Esophagus muscularis mucosa (tissue), 4 donors: ENCODE results near the gene TMC7. TPM values are rescaled to one million over a fixed set of nuclear protein-coding genes. Genes with fewer than 3 reads are reported as not detected.

Experiments
- DNase-seq: peaks from one replicate; pipeline ENCODE4 v3.0.0-alpha.2; 2017; ENCODE audit errors: extremely low spot score
- H3K27ac ChIP-seq, 4 donors: fragments of 200-600 bp; sonication (generic); replicated peaks in 1 of 4; 1 replicate in 3 of 4; 2 replicates in 1 of 4; pipeline ENCODE4 v1.5.1; 2016 to 2019; ENCODE audit warnings: mild to moderate bottlenecking in 1 of 4
- H3K27me3 ChIP-seq, 4 donors: fragments of 200-600 bp; sonication (generic); one replicate each; pipeline versions ENCODE4 v1.5.1 to v1.6.0; 2016 to 2019
- H3K36me3 ChIP-seq, 4 donors: fragments of 200-600 bp; sonication (generic); one replicate each; pipeline ENCODE4 v1.5.1; 2016 to 2019
- H3K4me1 ChIP-seq, 4 donors: fragments of 200-600 bp; sonication (generic); one replicate each; pipeline ENCODE4 v1.5.1; 2016 to 2019
- H3K4me3 ChIP-seq, 4 donors: fragments of 200-600 bp; sonication (generic); 1 replicate in 2 of 4; 2 replicates in 2 of 4; pipeline ENCODE4 v1.5.1; 2016 to 2019; ENCODE audit warnings: mild to moderate bottlenecking in 4 of 4, moderate library complexity in 1 of 4
- H3K9me3 ChIP-seq, 4 donors: fragments of 200-600 bp; sonication (generic); 1 replicate in 3 of 4; 2 replicates in 1 of 4; pipeline ENCODE4 v1.5.1; 2016 to 2019
- EP300 ChIP-seq: sonication (generic); formaldehyde crosslinking; IDR thresholded peaks from one replicate; pipeline ENCODE4 v1.6.1; 2017; ENCODE audit warnings: antibody characterized with exemption
- POLR2A ChIP-seq: fragments of 450-650 bp; IDR thresholded peaks from one replicate; pipeline ENCODE4 v1.6.1; 2017; ENCODE audit warnings: antibody characterized with exemption, moderate library complexity, mild to moderate bottlenecking, low read depth
- POLR2AphosphoS5 ChIP-seq, 2 donors: sonication (generic); formaldehyde crosslinking; IDR thresholded peaks; one replicate each; pipeline ENCODE4 v1.6.1; 2017; ENCODE audit warnings: antibody characterized with exemption in 2 of 2
- WGBS: methylation state at CpG from one replicate; pipeline ENCODE4 v1.1.5; 2018; 5-methylcytosine and 5-hydroxymethylcytosine counted together
- intact Hi-C: fragments of 100-400 bp; cut with DNase I; formaldehyde crosslinking; loops from one replicate; pipeline ENCODE4 v1.15.1; 2023
- total RNA-seq, 4 donors: library from RNA; depleted of rRNA; stranded (reverse); fragments of >200 nt; gene quantifications; one replicate each; pipeline versions ENCODE4 v1.1.0 to v1.2.1, GENCODE V29; 2016
- TF ChIP-seq, protein P1 (sequence below), 3 experiments: fragments of 200-600 bp in 2 of 3; fragments of 450-650 bp in 1 of 3; sonication (generic) in 2 of 3; IDR thresholded peaks; one replicate each; pipeline ENCODE4 v1.5.1; 2017 to 2019; ENCODE audit warnings: antibody characterized with exemption in 3 of 3, mild to moderate bottlenecking in 2 of 3, moderate library complexity in 1 of 3

The TMC7 gene
- total RNA-seq, 4 donors from 2014 or later, result 0.17 to 0.83 (median 0.56) TPM

DNA sequence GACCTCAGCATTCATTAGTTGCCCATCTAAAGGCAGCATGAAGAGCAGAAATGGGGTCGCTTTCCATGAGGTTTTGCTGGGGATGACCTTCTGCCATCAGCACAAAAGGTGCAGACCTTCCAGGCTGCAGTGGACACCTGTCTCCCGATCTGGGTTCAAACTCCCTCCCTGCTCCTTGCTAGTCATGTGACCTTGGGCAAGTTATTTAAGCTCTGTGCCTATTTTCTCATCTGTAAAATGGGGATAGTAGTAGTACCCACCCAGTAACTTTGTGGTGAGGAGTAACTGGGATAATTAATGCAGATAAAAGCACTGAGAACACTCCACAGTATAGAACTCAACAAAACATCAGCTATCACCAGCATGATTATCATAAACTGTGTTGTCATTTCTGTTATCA, 62.3 kb downstream of the TMC7 start:
- DNase-seq, result no peak
- H3K4me3 ChIP-seq, result no peak overlapping the region
- H3K4me1 ChIP-seq, result no peaks in the 10 kb centered on the region
- no peak overlapping the region for H3K27ac ChIP-seq
- H3K9me3 ChIP-seq, result no peaks in the 10 kb centered on the region
- 100% methylated on average over 2 of the region's 2 CpGs for WGBS
- H3K27me3 ChIP-seq, result no peaks in the 10 kb centered on the region
- intact Hi-C loops, result no loop called here
- TF ChIP-seq, protein P1, sequence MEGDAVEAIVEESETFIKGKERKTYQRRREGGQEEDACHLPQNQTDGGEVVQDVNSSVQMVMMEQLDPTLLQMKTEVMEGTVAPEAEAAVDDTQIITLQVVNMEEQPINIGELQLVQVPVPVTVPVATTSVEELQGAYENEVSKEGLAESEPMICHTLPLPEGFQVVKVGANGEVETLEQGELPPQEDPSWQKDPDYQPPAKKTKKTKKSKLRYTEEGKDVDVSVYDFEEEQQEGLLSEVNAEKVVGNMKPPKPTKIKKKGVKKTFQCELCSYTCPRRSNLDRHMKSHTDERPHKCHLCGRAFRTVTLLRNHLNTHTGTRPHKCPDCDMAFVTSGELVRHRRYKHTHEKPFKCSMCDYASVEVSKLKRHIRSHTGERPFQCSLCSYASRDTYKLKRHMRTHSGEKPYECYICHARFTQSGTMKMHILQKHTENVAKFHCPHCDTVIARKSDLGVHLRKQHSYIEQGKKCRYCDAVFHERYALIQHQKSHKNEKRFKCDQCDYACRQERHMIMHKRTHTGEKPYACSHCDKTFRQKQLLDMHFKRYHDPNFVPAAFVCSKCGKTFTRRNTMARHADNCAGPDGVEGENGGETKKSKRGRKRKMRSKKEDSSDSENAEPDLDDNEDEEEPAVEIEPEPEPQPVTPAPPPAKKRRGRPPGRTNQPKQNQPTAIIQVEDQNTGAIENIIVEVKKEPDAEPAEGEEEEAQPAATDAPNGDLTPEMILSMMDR (IDR thresholded peaks at IDR 0.05), result no peak
- no peak for TF ChIP-seq EP300
- no peak for TF ChIP-seq POLR2A
- TF ChIP-seq POLR2AphosphoS5 (IDR thresholded peaks at IDR 0.05), result no peak
- H3K36me3 ChIP-seq, result peaks cover 0 to 22% (median 4%) of the 10 kb centered on the region in 4 donors

DNA sequence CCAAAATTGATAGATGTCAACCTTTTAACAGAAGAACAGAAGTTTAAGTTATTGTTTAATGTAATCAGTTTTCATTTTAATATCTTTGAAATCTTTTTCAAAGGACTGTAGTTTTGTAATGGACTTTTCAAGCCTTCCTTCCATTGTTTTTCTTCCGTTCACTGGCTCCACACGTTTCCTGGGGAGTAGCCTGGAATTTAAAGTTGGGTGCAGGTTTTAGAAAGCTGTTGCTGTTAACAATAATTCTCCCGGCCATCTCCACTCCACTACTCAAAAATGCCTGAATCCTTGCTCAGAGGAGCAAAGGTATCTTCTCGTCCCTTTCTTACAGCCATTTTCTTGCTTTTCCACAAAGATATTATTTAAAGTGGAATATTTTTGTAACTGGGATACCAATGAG, 79.0 kb downstream of the TMC7 start:
- TF ChIP-seq POLR2A, result no peak
- no peak for TF ChIP-seq EP300
- no peak for TF ChIP-seq POLR2AphosphoS5 (IDR thresholded peaks at IDR 0.05)
- TF ChIP-seq, protein P1 (IDR thresholded peaks at IDR 0.05), result no peak
- intact Hi-C loops, result loop anchor here (10.0 kb wide), 1 partner anchor 462 kb away; the partner anchor contains the start of genes CCP110 and GDE1
- Histone ChIP-seq H3K27ac (peak overlapping the region in 1 of 4 donors; percentile 26), H3K36me3 (peaks cover 0 to 6% (median 0%) of the 10 kb centered on the region in 4 donors), H3K9me3 (no peaks in the 10 kb centered on the region), H3K4me1 (peaks cover 5 to 10% (median 7%) of the 10 kb centered on the region in 4 donors), H3K27me3 (no peaks in the 10 kb centered on the region), H3K4me3 (no peak overlapping the region)
- WGBS, result 70% methylated on average over 4 of the region's 4 CpGs
- DNase-seq, result no peak

DNA sequence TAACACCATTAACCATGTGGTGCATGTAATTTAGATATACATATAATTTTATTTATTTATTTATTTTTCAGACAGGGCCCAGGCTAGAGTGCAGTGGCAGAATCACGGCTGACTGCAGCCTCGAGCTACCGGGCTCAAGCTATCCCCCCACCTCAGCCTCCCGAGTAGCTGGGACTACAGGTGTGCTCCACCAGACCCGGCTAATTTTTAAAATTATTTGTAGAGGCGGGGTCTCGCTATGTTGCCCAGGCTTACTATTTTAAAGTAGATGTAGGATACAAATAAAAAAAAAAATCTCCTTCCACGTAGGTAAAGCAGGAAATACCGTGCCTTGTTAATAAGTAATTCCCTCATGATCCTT, 83.2 kb downstream of the TMC7 start:
- DNase-seq, result no peak
- H3K4me3 ChIP-seq, result peak overlapping the region; percentile 76 to 86 (median 78)
- peak overlapping the region; percentile 97 to 99 (median 98) for H3K27ac ChIP-seq
- TF ChIP-seq EP300, result no peak
- TF ChIP-seq, protein P1 (IDR thresholded peaks at IDR 0.05), result no peak
- TF ChIP-seq POLR2AphosphoS5 (IDR thresholded peaks at IDR 0.05), result no peak
- no peak for TF ChIP-seq POLR2A
- intact Hi-C loops, result loop anchor here (10.0 kb wide), 1 partner anchor 458 kb away; the partner anchor contains the start of genes CCP110 and GDE1
- 59% methylated on average over 9 of the region's 9 CpGs for WGBS
- peaks cover 0 to 10% (median under 1%) of the 10 kb centered on the region in 4 donors for H3K36me3 ChIP-seq
- H3K4me1 ChIP-seq, result peaks cover 17 to 27% (median 25%) of the 10 kb centered on the region in 4 donors
- H3K9me3 ChIP-seq, result no peaks in the 10 kb centered on the region
- H3K27me3 ChIP-seq, result no peaks in the 10 kb centered on the region

DNA sequence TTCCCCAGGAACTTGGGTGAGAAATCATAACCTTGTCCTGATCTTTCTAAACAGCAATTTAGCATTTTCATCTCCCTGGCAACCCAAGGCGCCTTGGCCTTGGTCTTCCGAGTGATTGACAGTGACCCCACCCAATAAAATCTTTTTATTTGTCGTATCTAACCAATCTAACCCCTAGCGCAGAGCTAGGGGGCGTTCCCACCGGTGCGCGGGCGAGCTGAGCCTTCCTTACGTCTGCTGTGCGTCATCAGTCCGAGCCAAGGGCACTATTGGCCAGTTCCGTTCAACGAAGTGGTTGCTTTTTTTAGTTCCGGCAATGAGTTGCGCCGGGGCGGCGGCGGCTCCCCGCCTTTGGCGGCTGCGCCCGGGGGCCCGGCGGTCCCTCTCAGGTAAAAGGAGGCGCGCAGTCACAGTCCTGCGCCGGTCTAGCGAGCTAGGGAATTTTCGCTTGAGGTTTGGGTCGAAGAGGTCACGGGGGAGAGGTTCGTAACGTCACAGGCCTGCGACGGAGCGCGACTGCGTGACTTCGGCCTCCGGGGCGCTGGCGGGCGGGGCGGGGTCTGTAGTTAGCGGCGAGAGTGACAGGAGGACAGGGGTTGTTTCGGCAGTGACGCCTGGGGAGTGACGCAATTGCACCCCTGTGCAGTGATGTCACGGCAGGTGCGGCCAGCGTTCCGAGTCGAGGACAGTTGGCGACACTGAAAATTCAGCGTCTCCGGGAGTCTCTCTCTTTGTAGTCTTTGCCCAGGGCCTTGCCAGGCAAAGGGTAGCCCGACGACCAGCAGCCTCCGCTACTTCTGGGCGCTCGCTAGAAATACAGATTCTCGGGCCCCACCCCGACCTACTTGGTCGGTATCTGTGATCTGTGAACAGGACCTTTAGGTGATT, 83.9 kb downstream of the TMC7 start, which contains the start of gene COQ7:
Gene COQ7, plus strand, starts transcription at position 266 of the 888 bp plus-strand sequence. Its CDS starts 51 bp downstream, at position 317.
- H3K36me3 ChIP-seq, result peaks cover 3 to 16% (median 4%) of the 10 kb centered on the region in 4 donors
- peak; percentile 100 for DNase-seq
- H3K4me3 ChIP-seq, result peak within 1 kb of the TSS; percentile 76 to 86 (median 78)
- intact Hi-C loops, result loop anchor here (10.0 kb wide), 1 partner anchor 457 kb away; the partner anchor contains the start of genes CCP110 and GDE1
- 0% methylated on average over 17 of the region's 68 CpGs for WGBS
- H3K9me3 ChIP-seq, result no peaks in the 10 kb centered on the region
- peak within 1 kb of the TSS; percentile 97 to 99 (median 98) for H3K27ac ChIP-seq
- H3K27me3 ChIP-seq, result no peaks in the 10 kb centered on the region
- TF ChIP-seq POLR2A (no peak), POLR2AphosphoS5 (IDR thresholded peaks at IDR 0.05) (peak; percentile 78 to 89), EP300 (peak; percentile 51)
- TF ChIP-seq, protein P1 (IDR thresholded peaks at IDR 0.05), result peak in 1 of 3 experiments; percentile 19
- H3K4me1 ChIP-seq, result peaks cover 14 to 27% (median 25%) of the 10 kb centered on the region in 4 donors
